Keratinocyte (primary cell): Measurements from ENCODE around the gene CBR3.

ENCODE experiments used
- CTCF ChIP-seq, 3 experiments: IDR thresholded peaks in 1 of 3; conservative IDR thresholded peaks in 1 of 3; optimal IDR thresholded peaks in 1 of 3; 2 replicates in 2 of 3; 3 replicates in 1 of 3; pipeline versions ENCODE3 to v1.5.1; 2011; ENCODE audit warnings: low read length in 3 of 3, mild to moderate bottlenecking in 3 of 3, moderate library complexity in 2 of 3, control low read depth in 1 of 3, inconsistent platforms in 1 of 3; ENCODE audit not compliant: insufficient read depth in 2 of 3; ENCODE audit errors: extremely low read depth in 1 of 3
- EZH2 ChIP-seq: IDR thresholded peaks from one replicate; pipeline ENCODE4 v1.6.1; 2012; ENCODE audit warnings: inconsistent platforms, mild to moderate bottlenecking, low read length, moderate library complexity

DNA sequence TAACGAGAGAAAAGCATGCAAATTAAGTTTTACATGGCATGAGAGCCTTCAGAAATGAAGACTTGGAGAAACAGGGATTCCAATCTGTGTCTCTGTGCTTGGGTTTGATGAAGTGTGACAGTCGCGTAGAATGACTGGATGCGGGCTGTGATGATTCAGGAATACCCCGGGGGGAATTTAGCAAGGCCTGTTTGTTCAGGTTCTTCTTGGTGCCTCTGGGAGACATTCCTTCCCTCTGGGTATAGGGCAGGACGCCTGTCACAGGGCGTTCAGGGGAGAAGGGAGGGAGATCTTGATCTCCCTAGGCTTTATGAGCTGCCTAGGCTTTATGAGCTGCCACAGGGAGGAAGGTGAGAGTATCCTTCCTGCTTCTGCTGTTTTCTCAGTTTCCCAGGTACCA is 58.3 kb downstream of the CBR3 start:
- TF ChIP-seq CTCF (optimal IDR thresholded peaks at IDR 0.05 in 1 of 3, IDR thresholded peaks at IDR 0.05 in 1 of 3, conservative IDR thresholded peaks at IDR 0.05 in 1 of 3; ENCODE audit: extremely low read depth in 1 of 3, insufficient read depth in 2 of 3, low read length in 3 of 3), result no peak
- no peak for TF ChIP-seq EZH2
